RPMI7951 (cell line): Measurements from ENCODE around the gene INSRR. TPM values are rescaled to one million over a fixed set of nuclear protein-coding genes. Genes with fewer than 3 reads are reported as not detected.

Source experiments
- DNase-seq: peaks from one replicate; pipeline ENCODE4 v3.0.0-alpha.2; 2012; ENCODE audit warnings: low read depth
- total RNA-seq: library from RNA; depleted of rRNA; stranded (reverse); fragments of >200 nt; shearing (Covaris generic); gene quantifications from 2 replicates; pipeline ENCODE4 v1.2.3, GENCODE V29; 2014

The INSRR gene
- total RNA-seq, 1 experiment from 2014 or later = not detected

GRCh38 chr1:156894711-156895454 lies 36.0 kb upstream of the INSRR start:
- DNase-seq = no peak

GRCh38 chr1:156894001-156894400 lies 35.1 kb upstream of the INSRR start:
- DNase-seq = no peak

- DNase-seq = no peak
Observed at GRCh38 chr1:156893048-156893953, 34.4 kb upstream of the INSRR start, which contains the start of gene PEAR1. Gene PEAR1 (plus strand): TSS chr1:156893718. CDS start chr1:156903927, 10,209 bp downstream.

- peak; percentile 69 for DNase-seq
Observed at GRCh38 chr1:156892190-156893047, 33.5 kb upstream of the INSRR start.

- DNase-seq = peak; percentile 61
Observed at GRCh38 chr1:156889802-156890580, 31.1 kb upstream of the INSRR start.

DNA sequence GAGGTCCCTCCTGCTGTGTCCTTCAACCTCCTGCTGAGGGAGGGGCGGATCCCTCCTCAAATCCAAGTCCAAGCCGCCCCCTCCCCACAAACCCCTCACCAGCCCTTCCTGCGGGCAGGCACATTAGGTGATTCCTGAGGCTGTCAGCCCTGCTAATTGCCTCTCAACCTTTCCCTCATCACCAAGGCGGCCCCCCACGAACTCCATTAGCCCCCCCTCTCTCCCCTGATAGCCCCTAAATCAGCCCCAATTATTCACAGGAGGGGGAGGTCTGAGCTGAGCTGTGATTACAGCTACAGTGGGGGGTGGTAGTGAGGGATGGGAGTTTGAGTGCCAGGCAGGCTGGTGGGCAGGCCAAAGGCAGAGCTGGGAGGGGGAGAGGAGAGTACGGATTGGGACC lies 28.8 kb upstream of the INSRR start:
- no peak for DNase-seq

DNA sequence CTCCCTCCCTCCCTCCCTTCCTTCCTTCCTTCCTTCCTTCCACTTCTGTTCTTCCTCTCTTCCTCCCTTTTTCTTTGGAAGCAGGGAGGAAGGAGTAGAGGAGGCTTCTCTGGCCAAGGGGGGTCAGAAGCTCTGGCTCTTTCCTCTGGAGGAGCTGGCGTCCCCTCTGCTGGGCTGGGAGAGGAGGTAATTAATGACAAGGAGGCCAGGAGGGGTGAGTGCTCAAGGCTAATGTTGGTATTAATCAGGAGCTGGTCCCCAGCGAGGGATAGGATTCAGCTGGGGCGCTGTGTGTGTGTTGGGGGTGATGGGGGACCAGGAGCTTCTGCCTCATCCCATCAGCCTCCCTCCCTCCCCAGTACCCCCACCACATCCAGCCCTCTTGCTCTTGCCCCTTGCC lies 28.4 kb upstream of the INSRR start:
- no peak for DNase-seq

DNA sequence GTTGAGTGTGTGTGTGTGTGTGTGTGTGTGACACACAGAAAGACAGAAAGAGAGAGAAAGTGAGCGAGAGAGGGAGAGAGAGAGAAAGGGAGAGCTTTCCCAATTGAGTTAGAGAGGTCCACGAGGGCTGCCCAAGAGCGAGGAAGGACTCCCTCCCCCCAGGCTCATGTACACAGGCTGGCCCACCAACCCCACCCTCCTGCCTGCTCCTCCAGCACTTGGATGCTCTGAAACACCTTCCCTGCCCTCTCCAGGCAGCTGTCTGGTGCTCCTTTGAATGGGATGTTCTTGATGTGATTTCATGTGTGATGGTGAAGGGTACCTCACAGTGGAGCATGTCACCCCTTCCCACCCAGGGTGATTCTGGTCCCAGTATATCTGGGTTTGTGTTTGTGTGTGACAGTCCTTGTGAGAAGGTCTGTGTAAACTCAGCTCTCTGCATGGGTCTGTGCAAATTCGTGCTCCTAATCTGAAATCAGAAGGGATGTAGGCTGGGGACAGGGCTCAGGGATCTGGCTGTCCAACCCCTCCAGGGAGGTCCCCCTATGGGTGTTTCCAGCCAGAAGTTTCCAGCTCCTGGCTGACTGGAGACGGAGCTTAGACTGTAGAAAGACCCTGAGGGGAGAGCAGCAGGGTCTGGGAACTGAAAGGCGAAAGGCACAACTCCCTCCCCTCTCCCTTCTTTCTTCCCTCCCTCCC lies 27.8 kb upstream of the INSRR start:
- DNase-seq = no peak

DNA sequence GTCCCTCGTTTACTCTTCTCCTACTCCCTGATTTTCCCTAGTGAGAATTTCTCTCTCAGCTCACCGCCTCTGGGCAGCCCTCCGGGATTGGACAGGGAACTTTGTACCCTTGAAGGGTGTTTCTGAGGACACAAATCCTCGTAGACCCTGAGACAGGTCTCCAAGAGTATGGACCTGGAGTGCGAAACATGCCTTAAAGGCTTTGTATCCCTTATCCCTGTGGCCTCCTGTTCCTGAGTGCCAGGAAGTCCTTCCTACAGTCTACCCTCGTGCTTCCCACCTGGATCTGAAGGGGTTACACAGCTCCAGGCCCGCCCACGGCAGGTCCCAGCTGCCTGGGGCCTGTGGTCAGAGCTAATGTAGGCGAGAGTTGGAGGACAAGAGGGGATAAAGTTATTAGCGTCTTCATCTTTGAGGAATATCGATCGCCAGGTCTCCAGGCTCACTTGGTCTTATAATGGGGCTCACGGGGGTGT lies 27.0 kb upstream of the INSRR start:
- DNase-seq = no peak

- DNase-seq = no peak
Observed at GRCh38 chr1:156885314-156885713, 26.4 kb upstream of the INSRR start.

DNA sequence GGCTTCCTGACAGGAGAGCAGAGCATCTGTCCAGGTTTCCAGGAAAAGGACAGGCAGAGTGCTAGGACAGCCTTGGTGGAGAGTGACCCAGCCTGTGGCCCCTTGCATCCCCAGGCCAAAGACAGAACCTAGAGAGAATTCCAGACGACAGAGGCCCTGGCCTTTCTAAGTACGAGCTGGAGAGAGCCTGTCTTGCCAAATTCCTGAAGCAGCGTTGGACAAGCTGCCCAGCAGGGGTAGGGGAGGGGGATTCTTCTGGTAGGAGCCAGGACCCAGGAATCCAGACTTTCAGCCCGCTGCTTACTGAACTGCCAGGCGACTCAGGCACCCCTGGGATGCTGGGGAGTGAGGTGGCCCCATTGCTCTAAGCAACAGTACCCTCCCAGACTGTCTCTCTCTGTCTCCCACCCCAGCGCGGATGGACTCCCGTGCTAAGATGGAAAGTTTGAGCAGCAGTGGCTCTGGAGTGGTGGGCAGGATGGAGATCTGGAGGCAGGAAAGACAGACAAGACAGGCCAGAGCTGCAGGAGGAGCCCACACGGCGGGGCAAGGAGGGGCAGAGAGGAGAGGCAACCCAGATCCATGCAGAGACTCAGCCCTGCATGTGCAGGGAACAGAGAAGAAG lies 25.8 kb upstream of the INSRR start:
- DNase-seq = no peak

GRCh38 chr1:156883919-156884318 lies 25.0 kb upstream of the INSRR start:
- no peak for DNase-seq

GRCh38 chr1:156882543-156882942 lies 23.6 kb upstream of the INSRR start:
- DNase-seq = no peak

- DNase-seq = no peak
Observed at GRCh38 chr1:156881663-156882062, 22.7 kb upstream of the INSRR start.

DNA sequence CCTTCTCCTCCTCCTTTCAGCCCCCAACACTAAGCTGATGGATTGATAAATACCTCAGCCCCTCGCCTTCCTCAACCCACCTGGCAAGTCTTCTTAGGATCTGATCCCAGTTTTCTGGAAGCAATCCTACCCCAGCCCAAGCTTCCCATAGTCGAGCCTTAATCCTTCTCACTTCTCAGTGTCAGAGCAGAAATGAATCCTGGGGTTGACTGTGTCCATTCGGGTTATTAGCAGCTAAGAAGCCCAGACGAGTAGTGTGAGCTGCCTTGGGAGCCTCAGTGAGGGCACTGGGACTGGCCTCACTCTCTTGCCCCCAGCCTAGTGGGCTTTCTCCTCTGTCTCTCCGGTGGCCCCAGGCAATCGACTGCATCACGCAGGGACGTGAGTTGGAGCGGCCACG lies 22.2 kb upstream of the INSRR start:
- no peak for DNase-seq

GRCh38 chr1:156880473-156880872 lies 21.6 kb upstream of the INSRR start:
- no peak for DNase-seq

GRCh38 chr1:156879876-156880275 lies 21.0 kb upstream of the INSRR start:
- no peak for DNase-seq

DNA sequence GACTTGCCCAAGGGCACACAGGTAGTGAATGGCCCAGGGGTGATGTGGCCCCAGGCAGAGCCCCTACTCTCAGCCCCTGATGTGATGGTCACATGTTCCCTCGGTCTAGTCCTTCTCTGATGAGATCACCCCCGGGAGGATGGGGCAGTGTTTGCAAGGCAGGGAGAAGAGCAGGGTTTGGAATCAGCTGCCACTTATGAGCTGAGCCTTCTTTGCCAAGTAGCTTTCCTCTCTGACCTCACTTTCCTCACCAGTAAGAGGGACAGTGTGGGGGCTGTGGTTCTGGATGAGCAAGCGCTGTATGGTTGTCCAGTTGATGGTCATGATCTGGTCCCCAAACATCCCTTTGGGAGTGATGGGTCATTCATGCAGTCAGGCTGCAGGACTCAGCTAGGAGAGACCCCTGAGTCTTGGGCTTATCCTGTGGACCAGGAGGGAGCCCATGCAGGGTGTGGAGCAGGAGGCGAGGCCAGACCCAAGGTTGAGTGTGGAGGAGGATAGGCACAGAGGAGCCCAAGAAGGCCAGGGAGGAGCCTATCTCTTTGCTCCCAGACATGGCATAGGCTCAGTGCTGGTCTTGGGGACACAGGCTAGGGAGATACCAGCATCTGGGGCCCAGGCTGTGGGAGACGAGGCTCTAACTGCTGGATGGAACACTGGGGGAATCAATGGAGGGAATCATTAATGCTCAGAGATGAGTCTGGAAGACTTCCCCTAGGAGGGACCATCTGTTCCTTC lies 18.7 kb upstream of the INSRR start:
- no peak for DNase-seq

GRCh38 chr1:156876281-156876680 lies 17.4 kb upstream of the INSRR start:
- no peak for DNase-seq
